Ovary (tissue), 1 donor: ENCODE results near the gene BST1.

ENCODE experiments used
- EP300 ChIP-seq: sonication (generic); formaldehyde crosslinking; IDR thresholded peaks from one replicate; pipeline ENCODE4 v1.6.1; 2017; ENCODE audit warnings: antibody characterized with exemption
- POLR2A ChIP-seq: fragments of 450-650 bp; IDR thresholded peaks from one replicate; pipeline ENCODE4 v1.6.1; 2017; ENCODE audit warnings: antibody characterized with exemption, mild to moderate bottlenecking, moderate library complexity

DNA sequence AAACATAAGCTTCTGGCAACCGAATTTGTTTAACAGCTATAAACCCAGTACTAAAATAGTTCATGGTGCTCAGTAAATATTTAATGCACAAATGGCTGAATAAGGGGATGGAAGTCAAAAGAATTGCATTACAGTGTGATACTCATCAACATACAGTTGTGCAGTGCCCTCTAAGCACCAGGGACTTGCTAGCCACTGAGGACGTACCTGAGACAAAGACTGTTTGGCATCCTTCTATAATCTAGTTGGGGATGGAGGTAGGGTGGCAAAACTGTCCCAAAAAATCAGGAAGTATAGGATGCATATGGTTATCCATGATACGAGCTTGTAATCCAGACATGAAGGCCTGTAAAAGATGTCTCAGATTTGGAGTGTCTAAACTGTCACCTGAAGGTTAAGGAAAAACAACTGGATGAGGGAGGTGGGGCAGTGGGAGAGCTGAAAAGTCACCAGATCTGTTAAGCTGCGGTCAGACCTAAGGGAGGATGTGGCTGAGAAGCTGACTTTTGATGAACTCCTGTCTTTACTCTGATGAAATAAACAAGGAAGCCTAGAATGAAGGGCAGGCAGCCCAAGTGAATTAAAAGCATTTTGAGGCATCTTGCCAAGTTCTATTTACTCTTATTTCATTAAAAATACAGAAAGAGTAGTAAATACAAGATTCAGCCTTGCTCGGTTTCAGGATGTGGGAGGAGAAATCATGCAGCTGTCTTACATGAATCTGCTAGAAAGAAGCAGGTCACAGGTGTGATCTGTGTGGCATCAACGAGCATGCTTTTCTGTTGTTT is 63.2 kb downstream of the BST1 start:
- TF ChIP-seq POLR2A (no peak), EP300 (no peak)
